ENCODE measurements around the gene AMPD3. TPM values are rescaled to one million over a fixed set of nuclear protein-coding genes. Genes with fewer than 3 reads are reported as not detected.

The AMPD3 gene
- total and polyA plus RNA-seq, 9 donors, result 2.0 to 9.3 (median 6.8) TPM

GRCh38 chr11:10544491-10545465 is 89.7 kb downstream of the AMPD3 start:
- Histone ChIP-seq H3K4me3 (no peak overlapping the region), H3K9me3 (no peaks in the 10 kb centered on the region), H3K27ac (no peak overlapping the region), H3K4me1 (ENCODE audit: insufficient read depth) (no peaks in the 10 kb centered on the region), H3K27me3 (no peaks in the 10 kb centered on the region), H3K36me3 (no peaks in the 10 kb centered on the region)
- intact Hi-C loops (cut with DNase I), result no loop called here
- 84 to 92% (median 85%) methylated on average over 7 of the region's 7 CpGs for WGBS, 3 donors
- no peak for DNase-seq
- TF ChIP-seq POLR2A (IDR thresholded peaks at IDR 0.05) (no peak), EP300 (IDR thresholded peaks at IDR 0.05) (no peak)
- TF ChIP-seq, protein P1, sequence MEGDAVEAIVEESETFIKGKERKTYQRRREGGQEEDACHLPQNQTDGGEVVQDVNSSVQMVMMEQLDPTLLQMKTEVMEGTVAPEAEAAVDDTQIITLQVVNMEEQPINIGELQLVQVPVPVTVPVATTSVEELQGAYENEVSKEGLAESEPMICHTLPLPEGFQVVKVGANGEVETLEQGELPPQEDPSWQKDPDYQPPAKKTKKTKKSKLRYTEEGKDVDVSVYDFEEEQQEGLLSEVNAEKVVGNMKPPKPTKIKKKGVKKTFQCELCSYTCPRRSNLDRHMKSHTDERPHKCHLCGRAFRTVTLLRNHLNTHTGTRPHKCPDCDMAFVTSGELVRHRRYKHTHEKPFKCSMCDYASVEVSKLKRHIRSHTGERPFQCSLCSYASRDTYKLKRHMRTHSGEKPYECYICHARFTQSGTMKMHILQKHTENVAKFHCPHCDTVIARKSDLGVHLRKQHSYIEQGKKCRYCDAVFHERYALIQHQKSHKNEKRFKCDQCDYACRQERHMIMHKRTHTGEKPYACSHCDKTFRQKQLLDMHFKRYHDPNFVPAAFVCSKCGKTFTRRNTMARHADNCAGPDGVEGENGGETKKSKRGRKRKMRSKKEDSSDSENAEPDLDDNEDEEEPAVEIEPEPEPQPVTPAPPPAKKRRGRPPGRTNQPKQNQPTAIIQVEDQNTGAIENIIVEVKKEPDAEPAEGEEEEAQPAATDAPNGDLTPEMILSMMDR (IDR thresholded peaks at IDR 0.05), result no peak

GRCh38 chr11:10550503-10551289 is 95.6 kb downstream of the AMPD3 start:
- H3K9me3 ChIP-seq, result no peaks in the 10 kb centered on the region
- no peak for DNase-seq
- intact Hi-C loops (cut with DNase I), result no loop called here
- H3K27me3 ChIP-seq, result no peaks in the 10 kb centered on the region
- no peaks in the 10 kb centered on the region for H3K4me1 ChIP-seq (ENCODE audit: insufficient read depth)
- no peaks in the 10 kb centered on the region for H3K36me3 ChIP-seq
- no peak for TF ChIP-seq POLR2A (IDR thresholded peaks at IDR 0.05)
- no peak for TF ChIP-seq EP300 (IDR thresholded peaks at IDR 0.05)
- TF ChIP-seq, protein P1 (IDR thresholded peaks at IDR 0.05), result no peak
- H3K4me3 ChIP-seq, result no peak overlapping the region
- 88 to 93% (median 90%) methylated on average over 3 of the region's 3 CpGs for WGBS, 3 donors
- H3K27ac ChIP-seq, result no peak overlapping the region

DNA sequence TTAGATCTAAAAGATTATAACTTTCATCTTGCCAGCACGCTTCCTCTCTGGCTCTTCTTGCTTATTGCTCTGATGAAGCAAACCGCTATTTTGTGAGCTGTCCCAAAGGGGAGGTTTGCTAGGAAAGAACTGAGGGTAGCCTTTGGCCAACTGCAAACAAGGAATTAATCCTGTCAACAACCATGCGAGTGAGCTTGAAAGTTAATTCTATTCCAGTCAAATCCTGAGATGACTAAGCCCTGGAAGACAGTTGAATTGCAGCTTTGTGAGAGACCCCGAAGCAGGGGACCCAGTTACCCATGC is 96.2 kb downstream of the AMPD3 start:
- Histone ChIP-seq H3K36me3 (no peaks in the 10 kb centered on the region), H3K27ac (no peak overlapping the region), H3K4me3 (no peak overlapping the region), H3K27me3 (no peaks in the 10 kb centered on the region), H3K9me3 (no peaks in the 10 kb centered on the region), H3K4me1 (ENCODE audit: insufficient read depth) (no peaks in the 10 kb centered on the region)
- 83 to 93% (median 93%) methylated on average over 4 of the region's 4 CpGs for WGBS, 3 donors
- intact Hi-C loops (cut with DNase I), result no loop called here
- TF ChIP-seq, protein P1 (IDR thresholded peaks at IDR 0.05), result no peak
- no peak for TF ChIP-seq POLR2A (IDR thresholded peaks at IDR 0.05)
- TF ChIP-seq EP300 (IDR thresholded peaks at IDR 0.05), result no peak
- no peak for DNase-seq

- no peaks in the 10 kb centered on the region for H3K4me1 ChIP-seq (ENCODE audit: insufficient read depth)
- no peak for DNase-seq
- no peak overlapping the region for H3K4me3 ChIP-seq
- no peaks in the 10 kb centered on the region for H3K27me3 ChIP-seq
- TF ChIP-seq POLR2A (IDR thresholded peaks at IDR 0.05) (no peak), EP300 (IDR thresholded peaks at IDR 0.05) (no peak)
- TF ChIP-seq, protein P1 (IDR thresholded peaks at IDR 0.05), result no peak
- WGBS, 3 donors, result 96 to 98% (median 96%) methylated on average over 3 of the region's 3 CpGs
- H3K36me3 ChIP-seq, result no peaks in the 10 kb centered on the region
- intact Hi-C loops (cut with DNase I), result no loop called here
- H3K27ac ChIP-seq, result no peak overlapping the region
- H3K9me3 ChIP-seq, result no peaks in the 10 kb centered on the region
These were observed 96.8 kb downstream of the AMPD3 start for GRCh38 chr11:10551845-10552352.

Data from ovary (tissue), 9 donors.